ENCODE data around the gene ICAM3.

DNA sequence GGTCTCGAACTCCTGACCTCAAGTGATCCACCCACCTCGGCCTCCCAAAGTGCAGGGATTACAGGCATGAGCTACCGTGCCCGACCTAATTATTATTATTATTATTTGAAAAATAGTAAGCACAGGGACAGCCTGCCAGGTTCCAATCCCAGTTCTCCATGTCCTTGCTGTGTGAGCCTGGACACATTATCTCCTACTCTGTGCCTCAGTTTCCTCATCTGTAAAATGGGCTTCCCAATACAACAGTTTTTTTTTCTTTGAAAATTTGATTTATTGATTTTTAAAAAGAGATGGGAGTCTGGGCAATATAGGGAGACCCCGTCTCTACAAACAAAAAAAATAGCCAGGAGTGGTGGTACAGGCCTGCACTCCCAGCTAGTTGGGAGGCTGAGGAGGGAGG, 33.1 kb downstream of the ICAM3 start:
- no peak for TF ChIP-seq CTCF (IDR thresholded peaks at IDR 0.05; ENCODE audit: low read length)
- TF ChIP-seq EZH2 (IDR thresholded peaks at IDR 0.05; ENCODE audit: borderline replicate concordance, low read length): no peak
